A673 (cell line): ENCODE measurements around the gene NMNAT3. TPM values are rescaled to one million over a fixed set of nuclear protein-coding genes. Genes with fewer than 3 reads are reported as not detected.
A peak's percentile ranks its signal among the peaks of the same experiment; 100 is the strongest.

ENCODE experiments used
- BruUV-seq: library from RNA; stranded (reverse); fragments of 400-500 nt; replicated peaks from 2 replicates; lab custom pipeline; 2021; lab: Mats Ljungman, UMichigan
- CTCF ChIA-PET: fragments of 300-600 bp; sonication (Branson Sonifier 250); formaldehyde crosslinking; loops from one replicate; lab custom pipeline; 2022; ENCODE audit warnings: antibody characterized with exemption; lab: Charles Lee
- POLR2A ChIA-PET: fragments of 300-600 bp; sonication (Branson Sonifier 250); formaldehyde crosslinking; loops from one replicate; lab custom pipeline; 2022; ENCODE audit warnings: antibody characterized with exemption; ENCODE audit not compliant: low non-redundant PET; lab: Charles Lee
- DNase-seq: peaks from one replicate; pipeline ENCODE4 v3.0.0-alpha.2; 2015; ENCODE audit warnings: low spot score
- H3K27ac ChIP-seq: fragments of 200-600 bp; sonication (generic); 2 replicates; pipeline ENCODE4 v1.5.1; 2016; ENCODE audit warnings: mixed run types, low read depth, mild to moderate bottlenecking, mixed read lengths, antibody characterized with exemption, low read length; ENCODE audit not compliant: poor library complexity, severe bottlenecking
- H3K27me3 ChIP-seq: fragments of 200-600 bp; sonication (generic); replicated peaks from 2 replicates; pipeline ENCODE4 v1.6.1; 2017; ENCODE audit warnings: mixed run types, low read depth, mild to moderate bottlenecking, mixed read lengths, antibody characterized with exemption, low read length; ENCODE audit not compliant: insufficient read depth, poor library complexity
- H3K36me3 ChIP-seq: fragments of 200-600 bp; sonication (generic); 2 replicates; pipeline ENCODE4 v1.6.1; 2016; ENCODE audit warnings: mixed run types, mild to moderate bottlenecking, mixed read lengths, antibody characterized with exemption, low read length; ENCODE audit not compliant: insufficient read depth, poor library complexity, severe bottlenecking
- H3K4me1 ChIP-seq: fragments of 200-600 bp; sonication (generic); 2 replicates; pipeline ENCODE4 v1.6.1; 2017; ENCODE audit warnings: mixed run types, mild to moderate bottlenecking, mixed read lengths, antibody characterized with exemption, low read length; ENCODE audit not compliant: insufficient read depth, poor library complexity, severe bottlenecking
- H3K4me3 ChIP-seq: fragments of 200-600 bp; sonication (generic); 2 replicates; pipeline ENCODE4 v1.5.1; 2016; ENCODE audit warnings: low read depth, mixed run types, mild to moderate bottlenecking, mixed read lengths, low read length; ENCODE audit not compliant: poor library complexity, severe bottlenecking
- H3K9me3 ChIP-seq: fragments of 200-600 bp; sonication (generic); 2 replicates; pipeline ENCODE4 v1.6.1; 2016; ENCODE audit warnings: mixed run types, low read depth, mild to moderate bottlenecking, mixed read lengths, antibody characterized with exemption, low read length; ENCODE audit not compliant: poor library complexity, severe bottlenecking
- EZH2 ChIP-seq: fragments of 200-600 bp; sonication (generic); IDR thresholded peaks from 2 replicates; pipeline ENCODE4 v1.6.1; 2017; ENCODE audit warnings: borderline replicate concordance, low read depth, mild to moderate bottlenecking, mixed read lengths, antibody characterized with exemption, low read length; ENCODE audit not compliant: poor library complexity, severe bottlenecking
- intact Hi-C: fragments of 100-400 bp; cut with micrococcal nuclease; formaldehyde crosslinking; loops from one replicate; pipeline ENCODE4 v1.10.0; 2022; ENCODE audit not compliant: unreplicated experiment
- total RNA-seq: library from RNA; stranded (reverse); gene quantifications from 2 replicates; pipeline ENCODE4 v1.2.3, GENCODE V29; 2021
- TF ChIP-seq, protein P1 (sequence below): fragments of 300-800, 200-600 bp; sonication (generic); conservative IDR thresholded peaks from 2 replicates; pipeline ENCODE4 v1.5.1; 2017; ENCODE audit warnings: low read depth, mild to moderate bottlenecking, antibody characterized with exemption, low read length, moderate library complexity, mixed read lengths

Gene NMNAT3
- total RNA-seq, 1 experiment from 2014 or later, result 1.9 TPM

- Histone ChIP-seq H3K27ac (peak overlapping the region; percentile 85), H3K4me1 (peaks cover 46% of the 10 kb centered on the region), H3K4me3 (no peak overlapping the region), H3K36me3 (no peaks in the 10 kb centered on the region), H3K27me3 (no peaks in the 10 kb centered on the region), H3K9me3 (no peaks in the 10 kb centered on the region)
- peak; percentile 68 for DNase-seq
- ChIA-PET CTCF (interaction anchor here (0.5 kb wide), 1 partner anchor 183 kb away, joined by 4 read pairs; no protein-coding TSS in a partner anchor), POLR2A (no interaction called here)
- TF ChIP-seq, protein P1, sequence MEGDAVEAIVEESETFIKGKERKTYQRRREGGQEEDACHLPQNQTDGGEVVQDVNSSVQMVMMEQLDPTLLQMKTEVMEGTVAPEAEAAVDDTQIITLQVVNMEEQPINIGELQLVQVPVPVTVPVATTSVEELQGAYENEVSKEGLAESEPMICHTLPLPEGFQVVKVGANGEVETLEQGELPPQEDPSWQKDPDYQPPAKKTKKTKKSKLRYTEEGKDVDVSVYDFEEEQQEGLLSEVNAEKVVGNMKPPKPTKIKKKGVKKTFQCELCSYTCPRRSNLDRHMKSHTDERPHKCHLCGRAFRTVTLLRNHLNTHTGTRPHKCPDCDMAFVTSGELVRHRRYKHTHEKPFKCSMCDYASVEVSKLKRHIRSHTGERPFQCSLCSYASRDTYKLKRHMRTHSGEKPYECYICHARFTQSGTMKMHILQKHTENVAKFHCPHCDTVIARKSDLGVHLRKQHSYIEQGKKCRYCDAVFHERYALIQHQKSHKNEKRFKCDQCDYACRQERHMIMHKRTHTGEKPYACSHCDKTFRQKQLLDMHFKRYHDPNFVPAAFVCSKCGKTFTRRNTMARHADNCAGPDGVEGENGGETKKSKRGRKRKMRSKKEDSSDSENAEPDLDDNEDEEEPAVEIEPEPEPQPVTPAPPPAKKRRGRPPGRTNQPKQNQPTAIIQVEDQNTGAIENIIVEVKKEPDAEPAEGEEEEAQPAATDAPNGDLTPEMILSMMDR, result peak; percentile 54
- TF ChIP-seq EZH2, result no peak
- intact Hi-C loops, result loop anchor here (5.0 kb wide), 1 partner anchor 313 kb away; no protein-coding TSS in a partner anchor
- BruUV-seq, result no TSS peak
These were observed 103.5 kb downstream of the NMNAT3 start for GRCh38 chr3:139574026-139574947.

DNA sequence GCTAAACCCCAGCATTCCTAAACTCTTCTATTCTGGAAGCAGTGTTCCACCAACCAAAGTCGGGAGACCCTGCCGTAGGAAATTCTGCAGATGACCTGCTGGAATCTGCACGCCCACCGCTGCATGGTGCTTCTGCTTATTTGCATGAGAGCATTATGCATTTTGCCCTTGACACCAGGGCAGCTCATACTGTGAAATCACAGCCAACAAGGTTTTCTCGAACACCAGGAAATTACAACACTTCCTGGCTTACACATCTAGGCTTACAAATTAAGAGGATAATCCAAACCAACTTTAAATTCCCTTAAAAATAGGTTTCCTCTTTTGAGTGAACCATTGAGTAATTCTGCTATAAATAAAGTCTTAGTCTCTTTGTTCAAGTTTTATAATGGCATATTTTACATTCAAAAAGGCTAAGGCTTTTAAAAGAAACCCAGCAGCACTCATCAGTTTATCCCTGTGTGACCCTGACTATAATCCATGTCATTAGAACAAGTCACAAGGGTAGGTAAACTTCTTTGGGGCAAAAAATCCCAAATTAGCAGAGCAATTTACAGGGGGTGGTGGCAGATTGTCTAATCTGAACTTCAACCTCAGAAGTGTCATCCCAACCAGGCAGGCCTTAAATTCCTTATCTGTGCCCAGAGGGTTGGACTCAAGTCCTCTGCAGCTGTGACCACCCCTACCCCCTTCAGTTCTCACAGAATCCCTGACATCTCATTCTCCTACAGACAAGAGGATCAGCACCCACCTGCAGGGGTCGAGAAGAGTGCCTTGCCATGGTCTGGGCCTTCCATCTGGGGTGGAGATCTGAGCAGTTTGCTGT is 104.7 kb downstream of the NMNAT3 start:
- Histone ChIP-seq H3K4me3 (no peak overlapping the region), H3K27me3 (no peaks in the 10 kb centered on the region), H3K4me1 (peaks cover 43% of the 10 kb centered on the region), H3K9me3 (no peaks in the 10 kb centered on the region), H3K36me3 (no peaks in the 10 kb centered on the region), H3K27ac (peak overlapping the region; percentile 85)
- intact Hi-C loops, result loop anchor here (5.0 kb wide), 1 partner anchor 314 kb away; no protein-coding TSS in a partner anchor
- TF ChIP-seq, protein P1, result no peak
- TF ChIP-seq EZH2, result no peak
- no TSS peak for BruUV-seq
- DNase-seq, result peak; percentile 96
- ChIA-PET CTCF (no interaction called here), POLR2A (no interaction called here)

- Histone ChIP-seq H3K4me3 (no peak overlapping the region), H3K36me3 (no peaks in the 10 kb centered on the region), H3K27ac (peak overlapping the region; percentile 79), H3K9me3 (no peaks in the 10 kb centered on the region), H3K27me3 (no peaks in the 10 kb centered on the region), H3K4me1 (peaks cover 38% of the 10 kb centered on the region)
- DNase-seq, result no peak
- CTCF ChIA-PET, result no interaction called here
- BruUV-seq, result no TSS peak
- POLR2A ChIA-PET, result no interaction called here
- intact Hi-C loops, result loop anchor here (5.0 kb wide), 1 partner anchor 316 kb away; no protein-coding TSS in a partner anchor
- TF ChIP-seq EZH2, result no peak
- TF ChIP-seq, protein P1, result no peak
These were observed 106.1 kb downstream of the NMNAT3 start for GRCh38 chr3:139571711-139572110.
